Keratinocyte (primary cell): ENCODE results near the gene TRAF2. TPM values are rescaled to one million over a fixed set of nuclear protein-coding genes. Genes with fewer than 3 reads are reported as not detected.
A peak's percentile ranks its signal among the peaks of the same experiment; 100 is the strongest.

Experiments used
- DNase-seq: peaks from one replicate; pipeline ENCODE4 v3.0.0-alpha.2; 2011; ENCODE audit warnings: low read depth, missing footprints, low spot score
- FAIRE-seq: peaks from 2 replicates; lab custom pipeline; 2011; peaks lifted over from hg19 to GRCh38; lab: Jason Lieb, UNC
- H2AFZ ChIP-seq: 2 replicates; pipeline ENCODE4 v1.6.0; 2012; ENCODE audit warnings: low read length, control low read depth, inconsistent platforms; ENCODE audit not compliant: control insufficient read depth
- H3K27ac ChIP-seq: 2 replicates; pipeline ENCODE4 v1.5.1; 2011; ENCODE audit warnings: low read length; ENCODE audit not compliant: control insufficient read depth, insufficient read depth
- H3K27me3 ChIP-seq: 3 replicates; pipeline ENCODE4 v1.6.0; 2011; ENCODE audit warnings: low read length; ENCODE audit not compliant: control insufficient read depth, insufficient read depth; ENCODE audit errors: extremely low read depth
- H3K36me3 ChIP-seq, 2 experiments: 2 replicates in 1 of 2; 3 replicates in 1 of 2; pipeline ENCODE4 v1.5.1; 2011; ENCODE audit warnings: low read length in 2 of 2, mild to moderate bottlenecking in 1 of 2; ENCODE audit not compliant: control insufficient read depth in 2 of 2, insufficient read depth in 2 of 2; ENCODE audit errors: extremely low read depth in 1 of 2
- H3K4me1 ChIP-seq: 3 replicates; pipeline ENCODE4 v1.5.1; 2011; ENCODE audit warnings: low read length; ENCODE audit not compliant: control insufficient read depth, insufficient read depth; ENCODE audit errors: extremely low read depth
- H3K4me2 ChIP-seq: 3 replicates; pipeline ENCODE4 v1.6.0; 2011; ENCODE audit warnings: low read depth, low read length; ENCODE audit not compliant: control insufficient read depth, insufficient read depth; ENCODE audit errors: extremely low read depth
- H3K4me3 ChIP-seq, 3 experiments: fragments of 200-600 bp in 1 of 3; sonication (generic) in 1 of 3; 2 replicates in 2 of 3; 3 replicates in 1 of 3; pipeline ENCODE4 v1.5.1; 2011 to 2016; ENCODE audit warnings: low read length in 3 of 3, mild to moderate bottlenecking in 3 of 3, control low read depth in 2 of 3, inconsistent platforms in 1 of 3, low read depth in 1 of 3, mixed read lengths in 1 of 3, mixed run types in 1 of 3, moderate library complexity in 1 of 3; ENCODE audit not compliant: control insufficient read depth in 2 of 3, insufficient read depth in 2 of 3; ENCODE audit errors: extremely low read depth in 1 of 3
- H3K79me2 ChIP-seq: 2 replicates; pipeline ENCODE4 v1.6.0; 2012; ENCODE audit warnings: low read length; ENCODE audit not compliant: control insufficient read depth, insufficient read depth
- H3K9ac ChIP-seq: 3 replicates; pipeline ENCODE4 v1.6.0; 2011; ENCODE audit warnings: low read length; ENCODE audit not compliant: control insufficient read depth, insufficient read depth; ENCODE audit errors: extremely low read depth
- H3K9me1 ChIP-seq: 3 replicates; pipeline ENCODE4 v1.6.0; 2011; ENCODE audit warnings: low read length; ENCODE audit not compliant: control insufficient read depth, insufficient read depth; ENCODE audit errors: extremely low read depth
- H3K9me3 ChIP-seq: 2 replicates; pipeline ENCODE4 v1.5.1; 2012; ENCODE audit warnings: low read depth, low read length; ENCODE audit not compliant: control insufficient read depth
- H4K20me1 ChIP-seq: 3 replicates; pipeline ENCODE4 v1.6.0; 2011; ENCODE audit warnings: low read length; ENCODE audit not compliant: control insufficient read depth, insufficient read depth; ENCODE audit errors: extremely low read depth
- CTCF ChIP-seq, 3 experiments: IDR thresholded peaks in 1 of 3; conservative IDR thresholded peaks in 1 of 3; optimal IDR thresholded peaks in 1 of 3; 2 replicates in 2 of 3; 3 replicates in 1 of 3; pipeline versions ENCODE3 to v1.5.1; 2011; ENCODE audit warnings: low read length in 3 of 3, mild to moderate bottlenecking in 3 of 3, moderate library complexity in 2 of 3, control low read depth in 1 of 3, inconsistent platforms in 1 of 3; ENCODE audit not compliant: insufficient read depth in 2 of 3; ENCODE audit errors: extremely low read depth in 1 of 3
- EZH2 ChIP-seq: IDR thresholded peaks from one replicate; pipeline ENCODE4 v1.6.1; 2012; ENCODE audit warnings: inconsistent platforms, mild to moderate bottlenecking, low read length, moderate library complexity
- dilution Hi-C: fragments of 300-500 bp; cut with MboI; formaldehyde crosslinking; loops from one replicate; pipeline ENCODE4 v1.7.0; 2020; ENCODE audit warnings: low sequenced_read_pairs; ENCODE audit not compliant: extremely low pct_ligation_motif_present
- polyA plus RNA-seq, 5 experiments: library from polyadenylated mRNA; depleted of rRNA in 3 of 5; stranded (reverse) in 3 of 5; stranded (forward) in 1 of 5; unstranded in 1 of 5; fragments of >200 nt; gene quantifications; 1 replicate in 1 of 5; 2 replicates in 3 of 5; 3 replicates in 1 of 5; pipeline versions ENCODE4 v1.2.1 to v1.2.3, GENCODE V29; 2011 to 2012; ENCODE audit warnings: missing spikeins in 2 of 5, low read depth in 1 of 5, low replicate concordance in 1 of 5

TRAF2 gene
- polyA plus RNA-seq, 1 donor (not counting 4 experiments of a cell fraction or from before 2014, with no cell fraction given), result 9.9 TPM

- Histone ChIP-seq H3K4me1 (peaks cover 12% of the 10 kb centered on the region), H3K36me3 (no peaks in the 10 kb centered on the region), H3K79me2 (no peaks in the 10 kb centered on the region), H3K9me3 (no peaks in the 10 kb centered on the region), H3K27ac (no peak overlapping the region), H3K4me3 (peak overlapping the region; percentile 63 to 70 (median 65)), H3K4me2 (peak overlapping the region; percentile 94), H3K9me1 (no peaks in the 10 kb centered on the region), H3K27me3 (no peaks in the 10 kb centered on the region), H3K9ac (peak overlapping the region; percentile 65), H2AFZ (peak overlapping the region; percentile 95), H4K20me1 (no peaks in the 10 kb centered on the region)
- FAIRE-seq (no peak), DNase-seq (no peak)
- TF ChIP-seq EZH2, result no peak
- no peak for TF ChIP-seq CTCF (optimal IDR thresholded peaks at IDR 0.05 in 1 of 3, IDR thresholded peaks at IDR 0.05 in 1 of 3, conservative IDR thresholded peaks at IDR 0.05 in 1 of 3; ENCODE audit: extremely low read depth in 1 of 3, insufficient read depth in 2 of 3, low read length in 3 of 3)
- dilution Hi-C loops, result no loop called here
These were observed 64.5 kb downstream of the TRAF2 start for GRCh38 chr9:136950656-136951276.

GRCh38 chr9:136951541-136952320, 65.4 kb downstream of the TRAF2 start, which contains the start of gene LCN12:
LCN12 (plus strand) TSS chr9:136952273; CDS start chr9:136952328, 55 bp downstream.
- no peak for FAIRE-seq
- H3K79me2 ChIP-seq, result no peaks in the 10 kb centered on the region
- H3K27me3 ChIP-seq, result no peaks in the 10 kb centered on the region
- no peak within 1 kb of the TSS for H3K4me3 ChIP-seq
- no peaks in the 10 kb centered on the region for H3K36me3 ChIP-seq
- H3K9me3 ChIP-seq, result no peaks in the 10 kb centered on the region
- H3K9ac ChIP-seq, result no peak within 1 kb of the TSS
- no peak within 1 kb of the TSS for H2AFZ ChIP-seq
- TF ChIP-seq EZH2, result no peak
- TF ChIP-seq CTCF (optimal IDR thresholded peaks at IDR 0.05 in 1 of 3, IDR thresholded peaks at IDR 0.05 in 1 of 3, conservative IDR thresholded peaks at IDR 0.05 in 1 of 3; ENCODE audit: extremely low read depth in 1 of 3, insufficient read depth in 2 of 3, low read length in 3 of 3), result no peak
- peaks cover 12% of the 10 kb centered on the region for H3K4me1 ChIP-seq
- DNase-seq, result no peak
- dilution Hi-C loops, result no loop called here
- H3K4me2 ChIP-seq, result no peak within 1 kb of the TSS
- no peaks in the 10 kb centered on the region for H4K20me1 ChIP-seq
- H3K9me1 ChIP-seq, result no peaks in the 10 kb centered on the region
- H3K27ac ChIP-seq, result no peak within 1 kb of the TSS
